ENCODE data around the gene GPR183.

GRCh38 chr13:99335603-99336002 is 28.4 kb upstream of the GPR183 start:
- TF ChIP-seq POLR2A (IDR thresholded peaks at IDR 0.05; ENCODE audit: low read depth, low read length) = no peak
- TF ChIP-seq POLR2AphosphoS5 (IDR thresholded peaks at IDR 0.05; ENCODE audit: low read depth, low read length) = no peak

Measured in GM12892 (cell line).